Skeletal muscle satellite cell (primary cell): ENCODE measurements around the gene NIM1K.
"Not testable (repeated sequence)": the region's sequence is repeated elsewhere in the genome, so short reads cannot be mapped to it uniquely, and the experiment has no call there.

Experiments used
- H3K27me3 ChIP-seq: 2 replicates; pipeline ENCODE4 v1.7.0; 2013; ENCODE audit warnings: low read length; ENCODE audit not compliant: control insufficient read depth, insufficient read depth
- H3K36me3 ChIP-seq: 2 replicates; pipeline ENCODE4 v1.7.0; 2013; ENCODE audit warnings: mild to moderate bottlenecking, control low read depth, low read length; ENCODE audit not compliant: insufficient read depth
- H3K4me1 ChIP-seq: 2 replicates; pipeline ENCODE4 v1.7.0; 2013; ENCODE audit warnings: low read length; ENCODE audit not compliant: control insufficient read depth, insufficient read depth
- H3K4me2 ChIP-seq: 2 replicates; pipeline ENCODE4 v1.7.0; 2013; ENCODE audit warnings: mild to moderate bottlenecking, low read length
- H3K4me3 ChIP-seq: 2 replicates; pipeline ENCODE4 v1.7.0; 2013; ENCODE audit warnings: low read length
- H3K9ac ChIP-seq: 2 replicates; pipeline ENCODE4 v1.7.0; 2013; ENCODE audit warnings: mild to moderate bottlenecking, low read depth, low read length, moderate library complexity
- H3K9me3 ChIP-seq: replicated peaks from 2 replicates; pipeline ENCODE4 v1.7.0; 2013; ENCODE audit warnings: mild to moderate bottlenecking, control low read depth, low read length

Gene NIM1K

GRCh38 chr5:43305948-43306565, 114.0 kb downstream of the NIM1K start:
- Histone ChIP-seq H3K36me3 (peaks cover 11% of the 10 kb centered on the region), H3K9me3 (no peaks in the 10 kb centered on the region), H3K27me3 (no peaks in the 10 kb centered on the region), H3K4me3 (no peak overlapping the region), H3K4me1 (peaks cover 9% of the 10 kb centered on the region), H3K4me2 (no peak overlapping the region), H3K9ac (no peak overlapping the region)

- H3K36me3 ChIP-seq, result peaks cover 11% of the 10 kb centered on the region
Observed at GRCh38 chr5:43306954-43307353, 114.9 kb downstream of the NIM1K start.

GRCh38 chr5:43309122-43309521, 117.1 kb downstream of the NIM1K start:
- H3K27me3 ChIP-seq, result no peaks in the 10 kb centered on the region
- peaks cover 23% of the 10 kb centered on the region for H3K4me1 ChIP-seq

More at GRCh38 chr5:43306954-43307353, 114.9 kb downstream of the NIM1K start:
- not testable (repeated sequence) for H3K27me3 ChIP-seq, H3K9me3 ChIP-seq, H3K4me3 ChIP-seq, H3K4me2 ChIP-seq, H3K9ac ChIP-seq
- peaks cover 14% of the 10 kb centered on the region for H3K4me1 ChIP-seq

GRCh38 chr5:43309637-43310036, 117.6 kb downstream of the NIM1K start:
- Histone ChIP-seq H3K4me2 (peak overlapping the region; percentile 27), H3K36me3 (peaks cover under 1% of the 10 kb centered on the region), H3K4me1 (peaks cover 28% of the 10 kb centered on the region), H3K27me3 (no peaks in the 10 kb centered on the region), H3K4me3 (no peak overlapping the region), H3K9me3 (no peaks in the 10 kb centered on the region), H3K9ac (no peak overlapping the region)

More at GRCh38 chr5:43309122-43309521, 117.1 kb downstream of the NIM1K start:
- peak overlapping the region; percentile 11 for H3K9ac ChIP-seq
- H3K4me3 ChIP-seq, result no peak overlapping the region
- H3K9me3 ChIP-seq, result no peaks in the 10 kb centered on the region
- peak overlapping the region; percentile 27 for H3K4me2 ChIP-seq
- H3K36me3 ChIP-seq, result peaks cover 3% of the 10 kb centered on the region

- Histone ChIP-seq H3K9ac (peak overlapping the region; percentile 92), H3K4me1 (peaks cover 28% of the 10 kb centered on the region), H3K4me3 (peak overlapping the region; percentile 93), H3K9me3 (no peaks in the 10 kb centered on the region), H3K4me2 (peak overlapping the region; percentile 87), H3K27me3 (no peaks in the 10 kb centered on the region), H3K36me3 (no peaks in the 10 kb centered on the region)
Observed at GRCh38 chr5:43312076-43312661, 120.1 kb downstream of the NIM1K start.

- H3K4me3 ChIP-seq, result peak overlapping the region; percentile 93
- no peaks in the 10 kb centered on the region for H3K9me3 ChIP-seq
- H3K4me1 ChIP-seq, result peaks cover 28% of the 10 kb centered on the region
Observed at GRCh38 chr5:43312699-43313034, 120.6 kb downstream of the NIM1K start.

GRCh38 chr5:43313035-43313853, 121.2 kb downstream of the NIM1K start, which contains the start of gene HMGCS1:
Gene HMGCS1, minus strand, starts transcription at chr5:43313412. Its CDS starts 14,447 bp downstream, at chr5:43298965.
- Histone ChIP-seq H3K4me1 (peaks cover 28% of the 10 kb centered on the region), H3K27me3 (no peaks in the 10 kb centered on the region), H3K9ac (peak within 1 kb of the TSS; percentile 92), H3K4me2 (peak within 1 kb of the TSS; percentile 87), H3K4me3 (peak within 1 kb of the TSS; percentile 93), H3K9me3 (no peaks in the 10 kb centered on the region), H3K36me3 (no peaks in the 10 kb centered on the region)

More at GRCh38 chr5:43312699-43313034, 120.6 kb downstream of the NIM1K start:
- H3K4me2 ChIP-seq, result peak overlapping the region; percentile 87
- no peaks in the 10 kb centered on the region for H3K27me3 ChIP-seq
- H3K36me3 ChIP-seq, result no peaks in the 10 kb centered on the region
- H3K9ac ChIP-seq, result peak overlapping the region; percentile 92

- H3K4me2 ChIP-seq, result peak overlapping the region; percentile 77
- H3K9ac ChIP-seq, result peak overlapping the region; percentile 56
- no peaks in the 10 kb centered on the region for H3K27me3 ChIP-seq
- H3K36me3 ChIP-seq, result no peaks in the 10 kb centered on the region
- no peaks in the 10 kb centered on the region for H3K9me3 ChIP-seq
- peak overlapping the region; percentile 58 for H3K4me3 ChIP-seq
- peaks cover 28% of the 10 kb centered on the region for H3K4me1 ChIP-seq
Observed at GRCh38 chr5:43313854-43314457, 121.9 kb downstream of the NIM1K start.

GRCh38 chr5:43314724-43315123, 122.7 kb downstream of the NIM1K start:
- peaks cover 24% of the 10 kb centered on the region for H3K4me1 ChIP-seq
- no peak overlapping the region for H3K9ac ChIP-seq
- H3K4me3 ChIP-seq, result no peak overlapping the region
- no peaks in the 10 kb centered on the region for H3K9me3 ChIP-seq
- H3K36me3 ChIP-seq, result no peaks in the 10 kb centered on the region
- no peaks in the 10 kb centered on the region for H3K27me3 ChIP-seq
- no peak overlapping the region for H3K4me2 ChIP-seq

GRCh38 chr5:43315263-43315662, 123.2 kb downstream of the NIM1K start:
- H3K4me1 ChIP-seq, result peaks cover 20% of the 10 kb centered on the region
- H3K27me3 ChIP-seq, result no peaks in the 10 kb centered on the region
- H3K9me3 ChIP-seq, result no peaks in the 10 kb centered on the region
- no peak overlapping the region for H3K9ac ChIP-seq
- no peak overlapping the region for H3K4me3 ChIP-seq
- no peaks in the 10 kb centered on the region for H3K36me3 ChIP-seq
- no peak overlapping the region for H3K4me2 ChIP-seq

- Histone ChIP-seq H3K4me1 (peaks cover 19% of the 10 kb centered on the region), H3K9me3 (no peaks in the 10 kb centered on the region), H3K27me3 (no peaks in the 10 kb centered on the region), H3K4me3 (no peak overlapping the region), H3K36me3 (no peaks in the 10 kb centered on the region), H3K9ac (no peak overlapping the region), H3K4me2 (no peak overlapping the region)
Observed at GRCh38 chr5:43315682-43316081, 123.7 kb downstream of the NIM1K start.
